Loucy (cell line): ENCODE results near the gene NAP1L1.

Experiments
- H2AFZ ChIP-seq: fragments of 200-600 bp; sonication (generic); 2 replicates; pipeline ENCODE4 v1.6.0; 2016; ENCODE audit warnings: antibody characterized with exemption, mild to moderate bottlenecking, low read length, moderate library complexity
- H3F3A ChIP-seq: fragments of 200-600 bp; 2 replicates; pipeline ENCODE4 v1.6.0; 2016; ENCODE audit warnings: antibody characterized with exemption, low read depth, mild to moderate bottlenecking
- H3K27me3 ChIP-seq: fragments of 200-600 bp; sonication (generic); 2 replicates; pipeline ENCODE4 v1.6.1; 2014; ENCODE audit warnings: low read length, mild to moderate bottlenecking; ENCODE audit not compliant: insufficient read depth, poor library complexity, severe bottlenecking
- H3K36me3 ChIP-seq: fragments of 200-600 bp; sonication (generic); 2 replicates; pipeline ENCODE4 v1.6.1; 2016; ENCODE audit warnings: low read length; ENCODE audit not compliant: insufficient read depth
- H3K4me1 ChIP-seq: fragments of 200-600 bp; sonication (generic); 2 replicates; pipeline ENCODE4 v1.5.1; 2014; ENCODE audit warnings: low read length, mild to moderate bottlenecking; ENCODE audit not compliant: insufficient read depth, poor library complexity, severe bottlenecking
- H3K4me2 ChIP-seq: fragments of 200-600 bp; sonication (generic); 2 replicates; pipeline ENCODE4 v1.6.0; 2014; ENCODE audit warnings: antibody characterized with exemption, low read length, low read depth, mild to moderate bottlenecking; ENCODE audit not compliant: poor library complexity, severe bottlenecking
- H3K4me3 ChIP-seq: fragments of 200-600 bp; sonication (generic); 2 replicates; pipeline ENCODE4 v1.5.1; 2014; ENCODE audit warnings: low read length, mild to moderate bottlenecking, mixed read lengths; ENCODE audit not compliant: poor library complexity, severe bottlenecking
- H3K79me2 ChIP-seq: fragments of 200-600 bp; sonication (generic); 2 replicates; pipeline ENCODE4 v1.6.1; 2014; ENCODE audit warnings: low read length; ENCODE audit not compliant: insufficient read depth
- H3K9ac ChIP-seq: fragments of 200-600 bp; sonication (generic); 2 replicates; pipeline ENCODE4 v1.6.0; 2014; ENCODE audit warnings: mild to moderate bottlenecking, low read depth, low read length, moderate library complexity; ENCODE audit not compliant: poor library complexity, severe bottlenecking
- H3K9me2 ChIP-seq: fragments of 200-600 bp; sonication (generic); replicated peaks from 2 replicates; pipeline ENCODE4 v1.6.1; 2016; ENCODE audit warnings: low read depth, low read length, mixed read lengths
- H3K9me3 ChIP-seq: fragments of 200-600 bp; sonication (generic); 2 replicates; pipeline ENCODE4 v1.6.1; 2014; ENCODE audit warnings: mild to moderate bottlenecking, antibody characterized with exemption, low read length, low read depth; ENCODE audit not compliant: insufficient read depth
- H4K20me1 ChIP-seq: fragments of 200-600 bp; sonication (generic); 2 replicates; pipeline ENCODE4 v1.6.0; 2014; ENCODE audit warnings: antibody characterized with exemption, low read length, mild to moderate bottlenecking; ENCODE audit not compliant: insufficient read depth, poor library complexity, severe bottlenecking
- CTCF ChIP-seq: fragments of 200-600 bp; sonication (generic); conservative IDR thresholded peaks from 2 replicates; pipeline ENCODE4 v1.5.1; 2014; ENCODE audit warnings: mild to moderate bottlenecking, antibody characterized with exemption, low read length
- EZH2phosphoT487 ChIP-seq: fragments of 200-600 bp; IDR thresholded peaks from 2 replicates; pipeline ENCODE4 v1.6.1; 2018; ENCODE audit warnings: antibody characterized with exemption, mild to moderate bottlenecking, moderate library complexity, borderline replicate concordance

Gene NAP1L1

GRCh38 chr12:76006028-76006925, 78.2 kb downstream of the NAP1L1 start:
- no peaks in the 10 kb centered on the region for H3K4me1 ChIP-seq
- no peaks in the 10 kb centered on the region for H3K9me2 ChIP-seq
- no peaks in the 10 kb centered on the region for H3K36me3 ChIP-seq
- no peaks in the 10 kb centered on the region for H3K27me3 ChIP-seq
- TF ChIP-seq EZH2phosphoT487 (no peak), CTCF (no peak)
- H2AFZ ChIP-seq: no peak overlapping the region
- H3F3A ChIP-seq: no peaks in the 10 kb centered on the region
- no peaks in the 10 kb centered on the region for H3K79me2 ChIP-seq
- no peaks in the 10 kb centered on the region for H3K9me3 ChIP-seq
- no peaks in the 10 kb centered on the region for H4K20me1 ChIP-seq
- no peak overlapping the region for H3K9ac ChIP-seq
- H3K4me2 ChIP-seq: no peak overlapping the region
- H3K4me3 ChIP-seq: no peak overlapping the region

GRCh38 chr12:76003355-76003638, 81.2 kb downstream of the NAP1L1 start:
- no peak for TF ChIP-seq CTCF
- TF ChIP-seq EZH2phosphoT487: no peak
- no peaks in the 10 kb centered on the region for H3K79me2 ChIP-seq
- H4K20me1 ChIP-seq: no peaks in the 10 kb centered on the region
- H3K9me2 ChIP-seq: no peaks in the 10 kb centered on the region
- H3K9ac ChIP-seq: no peak overlapping the region
- H3K27me3 ChIP-seq: no peaks in the 10 kb centered on the region
- H3K4me1 ChIP-seq: no peaks in the 10 kb centered on the region
- no peaks in the 10 kb centered on the region for H3K36me3 ChIP-seq
- H3K4me3 ChIP-seq: no peak overlapping the region
- no peak overlapping the region for H3K4me2 ChIP-seq
- H3F3A ChIP-seq: no peaks in the 10 kb centered on the region
- no peak overlapping the region for H2AFZ ChIP-seq
- H3K9me3 ChIP-seq: no peaks in the 10 kb centered on the region

- Histone ChIP-seq H3K4me1 (no peaks in the 10 kb centered on the region), H3K4me3 (no peak overlapping the region)
- TF ChIP-seq EZH2phosphoT487 (no peak), CTCF (no peak)
These were observed 81.7 kb downstream of the NAP1L1 start for GRCh38 chr12:76002598-76003354.

More at GRCh38 chr12:76002598-76003354, 81.7 kb downstream of the NAP1L1 start:
- H3K36me3 ChIP-seq: no peaks in the 10 kb centered on the region
- H3K9me3 ChIP-seq: no peaks in the 10 kb centered on the region
- H3K9me2 ChIP-seq: no peaks in the 10 kb centered on the region
- no peaks in the 10 kb centered on the region for H4K20me1 ChIP-seq
- no peak overlapping the region for H2AFZ ChIP-seq
- H3K9ac ChIP-seq: no peak overlapping the region
- no peaks in the 10 kb centered on the region for H3F3A ChIP-seq
- H3K4me2 ChIP-seq: no peak overlapping the region
- H3K79me2 ChIP-seq: no peaks in the 10 kb centered on the region
- H3K27me3 ChIP-seq: no peaks in the 10 kb centered on the region
